Colonic mucosa (tissue), 4 donors: ENCODE data around the gene TLNRD1. TPM values are rescaled to one million over a fixed set of nuclear protein-coding genes. Genes with fewer than 3 reads are reported as not detected.

Source experiments
- DNase-seq: peaks from one replicate; pipeline ENCODE4 v3.0.0-alpha.2; 2020
- H3K27ac ChIP-seq: fragments of 200-600 bp; one replicate; pipeline ENCODE4 v1.8.0; 2021
- H3K27me3 ChIP-seq: fragments of 200-600 bp; one replicate; pipeline ENCODE4 v1.8.0; 2021
- H3K36me3 ChIP-seq: fragments of 200-600 bp; one replicate; pipeline ENCODE4 v1.8.0; 2021
- H3K4me1 ChIP-seq: fragments of 200-600 bp; one replicate; pipeline ENCODE4 v1.8.0; 2021; ENCODE audit warnings: mild to moderate bottlenecking
- H3K4me3 ChIP-seq: fragments of 200-600 bp; one replicate; pipeline ENCODE4 v1.8.0; 2021
- H3K9ac ChIP-seq, 2 donors: one replicate each; pipeline ENCODE4 v1.7.0; 2013; ENCODE audit warnings: control low read depth in 2 of 2, low read depth in 2 of 2, low read length in 2 of 2
- H3K9me3 ChIP-seq: fragments of 200-600 bp; one replicate; pipeline ENCODE4 v1.8.0; 2021
- intact Hi-C: fragments of 100-400 bp; cut with DNase I; formaldehyde crosslinking; loops from one replicate; pipeline ENCODE4 v1.14.1; 2022
- total RNA-seq, 2 donors: library from RNA; stranded (reverse); fragmentation: NEBNext Ultra II Directional in 1 of 2; extraction: Animal tissue kit (Norgen Biotek cat#: 25700) in 1 of 2; gene quantifications; one replicate each; pipeline ENCODE4 v1.2.1, GENCODE V29; 2021
- TF ChIP-seq, protein P1 (sequence below): fragments of 200-600 bp; IDR thresholded peaks from one replicate; pipeline ENCODE4 v1.8.0; 2022; ENCODE audit warnings: antibody characterized with exemption, mild to moderate bottlenecking
- donor health status: healthy.
- donor health status: DM: no; HTN: no; CAD: no.
- donor health status: DM: no; HTN: no; CAD: no.

The TLNRD1 gene
- total RNA-seq, 2 donors from 2014 or later = 28.5 to 33.3 TPM

DNA sequence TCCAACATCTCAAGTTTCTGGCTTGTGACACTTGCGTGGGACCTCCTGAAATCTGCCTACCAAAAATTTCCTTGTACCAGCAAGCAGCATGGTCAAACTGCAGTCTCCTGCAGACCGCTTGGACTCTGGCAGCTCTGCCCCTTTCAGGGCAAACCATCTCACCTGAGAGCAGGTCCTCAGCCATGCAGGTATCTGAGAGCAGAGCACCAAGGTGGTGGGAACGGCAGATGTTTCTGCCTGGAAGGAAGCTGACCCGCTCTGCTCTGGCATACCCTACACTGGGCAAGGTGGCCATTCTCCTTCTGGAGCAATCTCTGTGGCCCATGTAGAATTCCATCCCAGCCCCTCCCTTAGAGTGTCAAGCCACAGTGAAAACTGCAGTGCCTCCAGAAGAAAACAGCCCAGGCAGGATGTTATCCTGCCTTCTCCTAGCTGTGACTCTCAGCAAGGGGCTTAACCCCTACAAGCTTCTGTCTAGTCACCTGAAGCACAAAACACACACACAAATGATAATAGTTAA is 32.7 kb upstream of the TLNRD1 start:
- intact Hi-C loops = no loop called here
- Histone ChIP-seq H3K27ac (no peak overlapping the region), H3K9me3 (peaks cover 3% of the 10 kb centered on the region), H3K36me3 (no peaks in the 10 kb centered on the region), H3K9ac (no peak overlapping the region), H3K4me3 (no peak overlapping the region), H3K4me1 (no peaks in the 10 kb centered on the region), H3K27me3 (no peaks in the 10 kb centered on the region)
- TF ChIP-seq, protein P1, sequence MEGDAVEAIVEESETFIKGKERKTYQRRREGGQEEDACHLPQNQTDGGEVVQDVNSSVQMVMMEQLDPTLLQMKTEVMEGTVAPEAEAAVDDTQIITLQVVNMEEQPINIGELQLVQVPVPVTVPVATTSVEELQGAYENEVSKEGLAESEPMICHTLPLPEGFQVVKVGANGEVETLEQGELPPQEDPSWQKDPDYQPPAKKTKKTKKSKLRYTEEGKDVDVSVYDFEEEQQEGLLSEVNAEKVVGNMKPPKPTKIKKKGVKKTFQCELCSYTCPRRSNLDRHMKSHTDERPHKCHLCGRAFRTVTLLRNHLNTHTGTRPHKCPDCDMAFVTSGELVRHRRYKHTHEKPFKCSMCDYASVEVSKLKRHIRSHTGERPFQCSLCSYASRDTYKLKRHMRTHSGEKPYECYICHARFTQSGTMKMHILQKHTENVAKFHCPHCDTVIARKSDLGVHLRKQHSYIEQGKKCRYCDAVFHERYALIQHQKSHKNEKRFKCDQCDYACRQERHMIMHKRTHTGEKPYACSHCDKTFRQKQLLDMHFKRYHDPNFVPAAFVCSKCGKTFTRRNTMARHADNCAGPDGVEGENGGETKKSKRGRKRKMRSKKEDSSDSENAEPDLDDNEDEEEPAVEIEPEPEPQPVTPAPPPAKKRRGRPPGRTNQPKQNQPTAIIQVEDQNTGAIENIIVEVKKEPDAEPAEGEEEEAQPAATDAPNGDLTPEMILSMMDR = no peak
- no peak for DNase-seq

DNA sequence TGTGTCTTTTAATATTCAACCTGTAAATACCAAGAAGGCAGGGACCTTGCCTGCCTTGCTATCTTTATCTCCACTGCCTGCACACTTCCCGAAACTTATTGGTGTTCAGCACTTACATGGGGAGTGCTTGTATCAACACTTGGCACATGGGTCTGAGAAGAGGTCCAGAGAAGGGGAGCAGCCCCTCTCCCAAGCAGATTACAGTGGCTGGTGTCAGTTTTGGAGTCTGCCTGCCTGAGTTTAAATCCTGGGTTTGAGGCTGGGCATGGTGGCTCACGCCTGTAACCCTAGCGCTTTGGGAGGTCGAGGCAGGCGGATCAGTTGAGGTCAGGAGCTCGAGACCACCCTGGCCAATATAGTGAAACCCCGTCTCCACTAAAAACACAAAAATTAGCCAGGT is 31.4 kb upstream of the TLNRD1 start:
- no peak overlapping the region for H3K27ac ChIP-seq
- H3K9ac ChIP-seq = no peak overlapping the region
- no peaks in the 10 kb centered on the region for H3K36me3 ChIP-seq
- TF ChIP-seq, protein P1 = no peak
- H3K27me3 ChIP-seq = no peaks in the 10 kb centered on the region
- DNase-seq = no peak
- H3K4me1 ChIP-seq = no peaks in the 10 kb centered on the region
- H3K4me3 ChIP-seq = no peak overlapping the region
- intact Hi-C loops = no loop called here
- peaks cover 3% of the 10 kb centered on the region for H3K9me3 ChIP-seq

DNA sequence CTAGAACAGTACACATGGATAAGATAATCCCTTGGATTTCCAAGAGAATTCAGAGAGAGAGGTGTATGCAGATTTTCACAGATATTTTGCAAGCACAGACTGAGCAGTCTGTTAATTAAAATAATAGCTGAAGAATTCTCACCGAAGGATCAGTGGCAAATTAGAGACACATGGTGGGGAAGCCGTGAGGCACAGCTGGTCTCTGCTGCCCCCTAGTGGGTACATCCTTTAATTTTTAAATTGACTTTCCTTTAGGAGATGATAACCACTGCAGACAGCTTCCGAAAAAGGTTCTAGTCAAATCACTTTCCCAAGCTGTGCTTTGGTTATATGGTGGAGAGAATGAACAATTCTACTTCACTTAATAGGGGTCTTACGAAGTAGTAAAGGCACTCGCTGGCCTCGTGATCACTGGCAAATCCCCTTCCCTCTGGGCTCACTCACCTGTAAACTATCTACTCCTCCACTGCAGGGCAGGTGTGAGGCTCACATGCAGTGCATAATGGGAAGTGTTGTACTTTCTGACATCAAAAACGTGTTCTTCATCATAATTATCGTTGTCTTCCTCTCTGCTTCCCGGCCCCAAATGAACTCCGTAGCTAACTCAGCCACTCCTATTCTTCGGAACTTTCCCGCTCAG is 30.6 kb upstream of the TLNRD1 start:
- intact Hi-C loops = loop anchor here (2.0 to 10.0 kb wide), 3 partner anchors 135 to 513 kb away; partner anchors contain the start of gene CEMIP
- Histone ChIP-seq H3K27ac (no peak overlapping the region), H3K4me1 (no peaks in the 10 kb centered on the region), H3K4me3 (no peak overlapping the region), H3K36me3 (no peaks in the 10 kb centered on the region), H3K27me3 (no peaks in the 10 kb centered on the region), H3K9me3 (no peaks in the 10 kb centered on the region), H3K9ac (no peak overlapping the region)
- TF ChIP-seq, protein P1 = peak; percentile 81
- DNase-seq = peak; percentile 73

DNA sequence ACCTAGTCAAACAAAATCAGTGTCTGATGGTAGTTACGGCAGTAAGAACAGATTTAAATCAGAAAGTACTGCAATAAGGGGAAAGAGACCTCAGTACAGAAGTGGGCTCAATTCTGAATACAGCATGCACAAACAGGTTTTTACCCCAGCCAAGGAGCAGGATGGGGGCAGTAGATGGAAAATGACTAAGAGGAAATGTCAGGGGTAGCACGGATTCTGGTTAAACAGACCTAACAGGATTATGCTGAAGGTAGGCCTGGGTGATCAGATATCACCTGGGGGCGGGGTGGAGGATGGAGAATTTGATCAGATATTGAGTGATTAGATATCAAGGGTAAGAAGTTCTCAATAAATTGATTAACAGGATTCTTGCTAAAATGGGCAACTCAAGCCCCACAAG is 30.1 kb upstream of the TLNRD1 start:
- H3K9me3 ChIP-seq = no peaks in the 10 kb centered on the region
- DNase-seq = no peak
- H3K27me3 ChIP-seq = no peaks in the 10 kb centered on the region
- H3K4me1 ChIP-seq = no peaks in the 10 kb centered on the region
- no peak overlapping the region for H3K27ac ChIP-seq
- no peak overlapping the region for H3K9ac ChIP-seq
- no peak overlapping the region for H3K4me3 ChIP-seq
- intact Hi-C loops = loop anchor here (2.0 to 10.0 kb wide), 3 partner anchors 134 to 514 kb away; partner anchors contain the start of gene CEMIP
- TF ChIP-seq, protein P1 = no peak
- H3K36me3 ChIP-seq = no peaks in the 10 kb centered on the region

DNA sequence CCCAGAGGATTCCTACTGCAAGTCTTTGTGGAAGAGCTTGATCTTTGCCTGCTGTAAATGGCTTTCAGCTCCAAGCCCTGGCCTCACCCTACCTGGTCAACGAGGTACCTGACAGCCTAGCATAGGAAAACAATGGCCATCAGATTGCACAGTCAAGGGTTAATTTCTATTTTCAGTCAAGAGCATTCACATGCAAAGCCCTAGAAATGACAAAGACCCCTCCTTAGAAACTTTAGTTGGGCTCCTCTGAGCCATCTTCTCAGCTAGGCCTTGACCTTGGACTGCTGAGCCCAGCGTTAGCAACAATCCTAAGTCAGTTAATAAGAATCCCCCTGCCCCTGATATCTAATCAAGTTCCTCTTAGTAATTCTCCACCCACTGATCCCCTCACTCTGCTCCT is 29.6 kb upstream of the TLNRD1 start:
- no peaks in the 10 kb centered on the region for H3K36me3 ChIP-seq
- H3K27ac ChIP-seq = no peak overlapping the region
- no peak for DNase-seq
- H3K9ac ChIP-seq = no peak overlapping the region
- intact Hi-C loops = loop anchor here (2.0 to 10.0 kb wide), 3 partner anchors 134 to 514 kb away; partner anchors contain the start of gene CEMIP
- no peaks in the 10 kb centered on the region for H3K4me1 ChIP-seq
- no peak overlapping the region for H3K4me3 ChIP-seq
- no peaks in the 10 kb centered on the region for H3K9me3 ChIP-seq
- TF ChIP-seq, protein P1 = no peak
- no peaks in the 10 kb centered on the region for H3K27me3 ChIP-seq
